HEK293T (cell line): ENCODE results near the gene DYNC1LI2.
"Not testable (repeated sequence)": the region's sequence is repeated elsewhere in the genome, so short reads cannot be mapped to it uniquely, and the experiment has no call there.

Experiments used
- CTCF ChIA-PET: fragments of 350-600 bp; formaldehyde crosslinking; extraction: SDS; loops from one replicate; lab custom pipeline; 2021; ENCODE audit warnings: antibody characterized with exemption, inconsistent platforms; lab: Yijun Ruan, JAX
- POLR2A ChIA-PET: fragments of 350-600 bp; formaldehyde crosslinking; extraction: SDS; loops from one replicate; lab custom pipeline; 2020; ENCODE audit warnings: antibody characterized with exemption, inconsistent platforms; lab: Yijun Ruan, JAX
- DNase-seq: peaks from one replicate; pipeline ENCODE4 v3.0.0; 2012; ENCODE audit warnings: mixed read lengths; ENCODE audit errors: extremely low spot score
- ARNT ChIP-seq: fragments of 450-650 bp; IDR thresholded peaks from 2 replicates; pipeline ENCODE4 v1.6.1; 2017; ENCODE audit warnings: mild to moderate bottlenecking
- BHLHE40 ChIP-seq: fragments of 450-650 bp; IDR thresholded peaks from 2 replicates; pipeline ENCODE4 v1.6.1; 2016; ENCODE audit warnings: mild to moderate bottlenecking, moderate library complexity, borderline replicate concordance
- CTBP1 ChIP-seq: fragments of 450-650 bp; IDR thresholded peaks from 2 replicates; pipeline ENCODE4 v1.6.1; 2016; ENCODE audit warnings: borderline replicate concordance
- ELF4 ChIP-seq: fragments of 450-650 bp; IDR thresholded peaks from 2 replicates; pipeline ENCODE4 v1.6.1; 2017; ENCODE audit warnings: antibody characterized with exemption
- FOXA1 ChIP-seq: fragments of 450-650 bp; IDR thresholded peaks from 2 replicates; pipeline ENCODE4 v1.6.1; 2016; ENCODE audit warnings: mild to moderate bottlenecking
- FOXK2 ChIP-seq: fragments of 450-650 bp; IDR thresholded peaks from 2 replicates; pipeline ENCODE4 v1.6.1; 2016; ENCODE audit warnings: mild to moderate bottlenecking
- FOXM1 ChIP-seq: fragments of 450-650 bp; IDR thresholded peaks from 2 replicates; pipeline ENCODE4 v1.6.1; 2017; ENCODE audit warnings: mild to moderate bottlenecking, borderline replicate concordance
- HDGF ChIP-seq: fragments of 450-650 bp; IDR thresholded peaks from 2 replicates; pipeline ENCODE4 v1.6.1; 2017; ENCODE audit warnings: antibody characterized with exemption, borderline replicate concordance
- L3MBTL2 ChIP-seq: fragments of 450-650 bp; conservative IDR thresholded peaks from 2 replicates; pipeline ENCODE4 v1.6.1; 2016; ENCODE audit warnings: mild to moderate bottlenecking
- LEF1 ChIP-seq: fragments of 450-650 bp; IDR thresholded peaks from 2 replicates; pipeline ENCODE4 v1.6.1; 2017; ENCODE audit warnings: mild to moderate bottlenecking, borderline replicate concordance
- NFRKB ChIP-seq: fragments of 450-650 bp; IDR thresholded peaks from 2 replicates; pipeline ENCODE4 v1.6.1; 2016; ENCODE audit warnings: mild to moderate bottlenecking, moderate library complexity
- PKNOX1 ChIP-seq: fragments of 450-650 bp; IDR thresholded peaks from 2 replicates; pipeline ENCODE4 v1.6.1; 2016
- SP1 ChIP-seq: fragments of 450-650 bp; IDR thresholded peaks from 2 replicates; pipeline ENCODE4 v1.6.1; 2017
- SUZ12 ChIP-seq: fragments of 450-650 bp; IDR thresholded peaks from 2 replicates; pipeline ENCODE4 v1.6.1; 2016; ENCODE audit warnings: mild to moderate bottlenecking
- TARDBP ChIP-seq: fragments of 450-650 bp; IDR thresholded peaks from 2 replicates; pipeline ENCODE4 v1.6.1; 2016
- ZNF384 ChIP-seq: fragments of 450-650 bp; IDR thresholded peaks from 2 replicates; pipeline ENCODE4 v1.6.1; 2016

DYNC1LI2 gene

GRCh38 chr16:66691234-66691633 lies 60.2 kb downstream of the DYNC1LI2 start:
- ChIA-PET POLR2A (interaction anchor here (1.1 kb wide), 1 partner anchor 40 kb away, joined by 3 read pairs; no protein-coding TSS in a partner anchor), CTCF (interaction anchor here (0.7 to 1.6 kb wide), 2 partner anchors 83 to 259 kb away, joined by 5 read pairs; no protein-coding TSS in a partner anchor)
- no peak for TF ChIP-seq FOXK2
- no peak for TF ChIP-seq ZNF384
- no peak for TF ChIP-seq SP1
- TF ChIP-seq SUZ12 = no peak
- no peak for TF ChIP-seq FOXA1
- DNase-seq = no peak

GRCh38 chr16:66690106-66690847 lies 61.1 kb downstream of the DYNC1LI2 start:
- CTCF ChIA-PET = no interaction called here
- no peak for DNase-seq
- POLR2A ChIA-PET = interaction anchor here (0.6 to 1.1 kb wide), 2 partner anchors 10 to 39 kb away, joined by 3 to 4 read pairs; no protein-coding TSS in a partner anchor
- TF ChIP-seq HDGF (no peak), ARNT (no peak), FOXA1 (no peak), ZNF384 (no peak), FOXM1 (no peak), L3MBTL2 (no peak), BHLHE40 (no peak), ELF4 (no peak), PKNOX1 (no peak), TARDBP (no peak), LEF1 (no peak), CTBP1 (no peak), SUZ12 (no peak), SP1 (no peak), FOXK2 (no peak), NFRKB (no peak)

GRCh38 chr16:66689282-66689681 lies 62.1 kb downstream of the DYNC1LI2 start:
- TF ChIP-seq FOXK2 = no peak
- TF ChIP-seq HDGF = no peak
- no peak for TF ChIP-seq TARDBP
- no peak for TF ChIP-seq SUZ12
- TF ChIP-seq FOXA1 = no peak
- no peak for TF ChIP-seq FOXM1
- TF ChIP-seq PKNOX1 = no peak
- TF ChIP-seq ELF4 = no peak
- TF ChIP-seq CTBP1 = no peak
- TF ChIP-seq ARNT = no peak
- no peak for TF ChIP-seq BHLHE40
- TF ChIP-seq SP1 = no peak
- POLR2A ChIA-PET = no interaction called here
- CTCF ChIA-PET = no interaction called here
- no peak for DNase-seq

GRCh38 chr16:66687906-66688625 lies 63.3 kb downstream of the DYNC1LI2 start:
- TF ChIP-seq LEF1 (no peak), FOXA1 (no peak), FOXM1 (no peak), ARNT (no peak), CTBP1 (no peak), SP1 (no peak), HDGF (no peak), TARDBP (no peak)
- ChIA-PET POLR2A (no interaction called here), CTCF (no interaction called here)
- DNase-seq = no peak

GRCh38 chr16:66685501-66686115 lies 65.8 kb downstream of the DYNC1LI2 start:
- DNase-seq, CTCF ChIA-PET: not testable (repeated sequence)
- POLR2A ChIA-PET = interaction anchor here (2.8 kb wide), 1 partner anchor 11 kb away, joined by 12 read pairs; the partner anchor contains the start of gene CMTM4

GRCh38 chr16:66682271-66682670 lies 69.1 kb downstream of the DYNC1LI2 start:
- ChIA-PET POLR2A (no interaction called here), CTCF (interaction anchor here (0.7 kb wide), 1 partner anchor 356 kb away, joined by 4 read pairs; no protein-coding TSS in a partner anchor)
- no peak for DNase-seq
- TF ChIP-seq FOXK2 (no peak), L3MBTL2 (no peak), BHLHE40 (no peak), HDGF (no peak), ARNT (no peak), CTBP1 (no peak), TARDBP (no peak), FOXA1 (no peak), SP1 (no peak), PKNOX1 (no peak)
